IPS-NIHi11 (cell line): ENCODE measurements around the gene ANKRD44.
"Not testable (repeated sequence)": the region's sequence is repeated elsewhere in the genome, so short reads cannot be mapped to it uniquely, and the experiment has no call there.

Experiments
- DNase-seq: peaks from one replicate; pipeline ENCODE4 v3.0.0; 2012; ENCODE audit warnings: mixed read lengths, low spot score

ANKRD44 gene

GRCh38 chr2:197258580-197258979, 52.0 kb downstream of the ANKRD44 start:
- DNase-seq, result no peak

- DNase-seq, result no peak
Measured at GRCh38 chr2:197256547-197257170, 53.9 kb downstream of the ANKRD44 start.

- DNase-seq, result no peak
Measured at GRCh38 chr2:197256021-197256420, 54.6 kb downstream of the ANKRD44 start.

GRCh38 chr2:197255543-197255942, 55.0 kb downstream of the ANKRD44 start:
- peak; percentile 63 for DNase-seq

GRCh38 chr2:197254776-197255530, 55.6 kb downstream of the ANKRD44 start:
- DNase-seq, result no peak

- no peak for DNase-seq
Measured at GRCh38 chr2:197251576-197251975, 59.0 kb downstream of the ANKRD44 start.

GRCh38 chr2:197251163-197251562, 59.4 kb downstream of the ANKRD44 start:
- no peak for DNase-seq

GRCh38 chr2:197250084-197250397, 60.5 kb downstream of the ANKRD44 start:
- DNase-seq, result no peak

GRCh38 chr2:197249381-197250083, 61.0 kb downstream of the ANKRD44 start:
- no peak for DNase-seq

- DNase-seq, result no peak
Measured at GRCh38 chr2:197248623-197249022, 62.0 kb downstream of the ANKRD44 start.

GRCh38 chr2:197248001-197248401, 62.6 kb downstream of the ANKRD44 start:
- no peak for DNase-seq

GRCh38 chr2:197247083-197247482, 63.5 kb downstream of the ANKRD44 start:
- no peak for DNase-seq

GRCh38 chr2:197245829-197246804, 64.5 kb downstream of the ANKRD44 start:
- no peak for DNase-seq

GRCh38 chr2:197244349-197244748, 66.2 kb downstream of the ANKRD44 start:
- no peak for DNase-seq

GRCh38 chr2:197242719-197243118, 67.9 kb downstream of the ANKRD44 start:
- DNase-seq, result no peak

GRCh38 chr2:197241596-197241995, 69.0 kb downstream of the ANKRD44 start:
- DNase-seq, result no peak

- no peak for DNase-seq
Measured at GRCh38 chr2:197241153-197241552, 69.4 kb downstream of the ANKRD44 start.

GRCh38 chr2:197240421-197241041, 70.0 kb downstream of the ANKRD44 start:
- DNase-seq, result no peak

- DNase-seq, result not testable (repeated sequence)
Measured at GRCh38 chr2:197240018-197240417, 70.6 kb downstream of the ANKRD44 start.

- no peak for DNase-seq
Measured at GRCh38 chr2:197239434-197239833, 71.1 kb downstream of the ANKRD44 start.

GRCh38 chr2:197238043-197238365, 72.6 kb downstream of the ANKRD44 start:
- no peak for DNase-seq
